GM23248 (cell line): ENCODE measurements around the gene MYRF.

Experiments
- EZH2 ChIP-seq: fragments of 200-600 bp; sonication (generic); IDR thresholded peaks from 2 replicates; pipeline ENCODE4 v1.6.1; 2018; ENCODE audit warnings: antibody characterized with exemption, mild to moderate bottlenecking; ENCODE audit not compliant: insufficient read depth, poor library complexity, severe bottlenecking
- EZH2phosphoT487 ChIP-seq: fragments of 200-600 bp; sonication (generic); IDR thresholded peaks from 2 replicates; pipeline ENCODE4 v1.6.1; 2018; ENCODE audit warnings: antibody characterized with exemption, moderate library complexity, mild to moderate bottlenecking, low read depth; ENCODE audit not compliant: insufficient read depth

DNA sequence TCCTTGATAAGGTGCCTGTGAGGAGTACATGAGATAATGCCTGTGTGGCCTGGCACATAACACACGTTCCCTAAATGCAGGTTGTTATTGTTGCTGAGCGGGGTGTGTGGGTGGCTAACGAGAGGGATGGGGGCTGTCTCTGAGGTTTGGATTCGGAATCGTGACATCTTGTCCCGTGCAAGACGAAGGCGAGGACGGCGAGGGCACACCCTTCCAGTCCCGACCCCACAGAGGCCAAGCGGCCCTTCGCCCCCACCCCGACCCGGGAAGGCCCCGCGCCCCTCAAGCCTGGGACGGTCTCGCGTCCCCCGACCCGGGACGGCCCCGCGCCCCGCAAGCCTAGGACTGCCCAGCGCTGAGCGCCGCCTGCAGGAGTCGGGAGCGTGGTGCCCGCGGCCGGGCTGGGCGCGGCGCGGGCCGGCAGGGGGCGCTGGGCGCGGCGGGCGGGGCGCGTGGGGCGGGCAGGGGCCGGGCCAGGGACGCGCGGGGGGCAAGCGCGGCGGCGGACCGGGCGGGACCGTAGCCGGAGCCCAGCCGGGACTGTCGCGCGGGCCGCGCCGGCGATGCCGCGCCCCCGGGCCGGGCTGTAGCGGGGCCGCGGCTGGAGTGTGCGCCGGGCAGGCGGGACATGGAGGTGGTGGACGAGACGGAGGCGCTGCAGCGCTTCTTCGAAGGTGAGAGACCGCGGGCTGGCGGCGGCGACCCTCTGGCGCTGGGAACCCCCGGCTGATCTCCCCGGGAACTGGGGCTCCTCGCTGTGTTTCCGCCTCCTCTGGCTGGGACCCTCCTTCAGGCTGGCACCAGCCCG, at the start of gene MYRF:
- no peak for TF ChIP-seq EZH2phosphoT487
- no peak for TF ChIP-seq EZH2
